Purkinje cell (primary cell): Measurements from ENCODE around the gene CDKN3. TPM values are rescaled to one million over a fixed set of nuclear protein-coding genes. Genes with fewer than 3 reads are reported as not detected.

Experiments used
- polyA plus RNA-seq: library from polyadenylated mRNA; unstranded; fragments of >200 nt; fragmentation: Nextera tagmentation; gene quantifications from 2 replicates; pipeline ENCODE4 v1.2.1, GENCODE V29; 2014

CDKN3 gene
- 16.0 and 21.9 TPM in 2 replicates for polyA plus RNA-seq

DNA sequence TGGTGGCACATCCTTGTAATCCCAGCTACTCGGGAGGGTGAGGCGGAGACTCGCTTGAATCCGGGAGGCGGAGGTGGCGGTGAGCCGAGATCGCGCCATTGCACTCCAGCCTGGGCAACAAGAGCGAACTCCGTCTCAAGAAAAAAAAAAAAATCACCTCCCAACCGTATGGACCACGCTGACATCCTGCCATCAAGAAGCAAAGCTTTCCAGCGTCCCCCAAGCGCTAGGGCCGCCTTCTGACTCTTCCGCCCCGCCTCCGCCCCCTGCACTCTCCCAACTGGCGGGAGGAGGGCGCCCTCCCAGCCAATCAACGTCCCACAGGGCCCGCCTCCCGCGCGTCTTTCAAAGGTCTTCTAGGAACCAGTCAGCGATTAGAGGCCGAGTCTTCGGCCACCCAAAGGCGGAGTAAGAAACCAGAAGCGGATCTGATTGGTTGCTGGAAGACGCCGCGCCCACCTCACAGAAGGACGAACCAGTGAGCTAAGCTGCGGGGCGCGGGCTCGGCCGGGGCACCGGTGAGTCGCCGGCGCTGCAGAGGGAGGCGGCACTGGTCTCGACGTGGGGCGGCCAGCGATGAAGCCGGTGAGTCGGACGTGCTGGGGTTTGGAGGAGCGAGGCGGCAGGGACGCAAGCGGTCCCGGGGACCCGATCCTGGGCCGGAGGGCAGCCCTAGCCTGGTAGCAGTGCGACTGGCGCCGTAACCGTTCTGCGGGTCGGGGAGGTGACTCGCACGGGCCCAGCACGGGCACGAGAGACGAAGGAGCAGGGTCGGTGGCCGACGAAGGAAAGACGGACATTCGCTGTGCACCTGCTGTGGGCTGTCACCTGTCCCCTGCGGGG, at the start of gene CDKN3:
Gene CDKN3 (plus strand): TSS at position 515 of the 843 bp plus-strand sequence. CDS start 62 bp downstream, at position 577.

DNA sequence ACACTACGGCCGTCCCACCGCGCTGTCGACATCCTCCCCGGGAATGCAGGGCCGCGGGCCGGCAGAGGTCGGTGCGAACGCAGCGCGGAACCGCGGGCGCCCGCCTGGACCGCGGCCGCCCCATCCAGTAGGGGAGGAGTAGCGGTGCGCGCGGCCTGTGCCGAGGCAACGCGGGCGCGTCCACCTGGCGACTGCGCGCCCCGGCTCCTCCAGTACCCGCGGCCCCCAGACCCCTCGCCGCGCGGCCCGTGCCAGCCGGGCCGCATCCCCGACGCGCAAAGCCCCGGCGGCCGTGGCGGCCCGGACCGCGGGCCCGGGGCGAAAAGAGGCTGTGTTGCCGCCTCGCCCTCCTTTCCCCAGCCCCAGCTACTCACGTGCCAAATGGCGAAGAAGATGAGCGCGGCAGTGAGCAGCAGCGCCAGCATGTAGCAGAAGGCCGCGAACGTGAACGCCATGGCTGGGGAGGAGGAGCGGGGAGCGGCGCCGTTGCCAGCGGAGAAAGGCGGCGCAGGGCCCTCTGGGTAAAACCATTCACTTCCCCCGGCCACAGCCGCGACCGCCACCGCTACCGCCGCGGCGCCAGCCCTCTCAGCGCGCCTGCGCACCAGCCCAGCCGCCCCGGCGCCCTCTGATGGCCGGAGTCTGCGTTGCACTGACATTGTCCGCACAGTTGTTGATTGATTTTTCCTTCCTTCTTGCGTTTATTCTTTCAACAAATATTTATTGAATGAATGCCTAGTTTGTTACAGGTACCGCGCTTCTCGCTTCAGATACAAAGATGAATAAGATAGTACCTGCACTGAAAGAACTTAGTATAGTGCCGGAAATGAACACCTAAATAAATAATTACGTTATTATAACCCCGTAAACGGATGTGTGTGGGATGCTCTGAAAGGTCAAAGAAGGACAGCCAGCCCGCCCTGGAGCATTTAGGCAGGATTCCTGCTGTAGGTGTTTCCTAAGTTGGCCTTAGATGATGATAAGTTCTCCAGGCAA, 44.4 kb downstream of the CDKN3 start, which contains the start of gene CNIH1:
Gene CNIH1 (minus strand): TSS at position 502 of the 996 bp plus-strand sequence. CDS start 47 bp downstream, at position 455.

Other genes with a start within 250 kb of the CDKN3 start
- 490 and 515 TPM in 2 replicates for gene CNIH1, start 44.4 kb downstream of the CDKN3 start, polyA plus RNA-seq
- 46.7 and 61.7 TPM in 2 replicates for gene GMFB, start 92.0 kb downstream of the CDKN3 start, polyA plus RNA-seq
- 180 and 217 TPM in 2 replicates for gene CGRRF1, start 112.9 kb downstream of the CDKN3 start, polyA plus RNA-seq
- gene SAMD4A, start 170.1 kb downstream of the CDKN3 start, polyA plus RNA-seq = 6.7 and 8.4 TPM in 2 replicates